Measurements from ENCODE around the gene STN1. TPM values are rescaled to one million over a fixed set of nuclear protein-coding genes. Genes with fewer than 3 reads are reported as not detected.

Gene STN1
- total RNA-seq: 27.5 and 30.9 TPM in 2 replicates

GRCh38 chr10:103918053-103918846 lies at the start of gene STN1:
STN1 (minus strand) TSS chr10:103918184; CDS start chr10:103917594, 590 bp downstream.
- DNase-seq (ENCODE audit: low read depth, low spot score): peak; percentile 88

GRCh38 chr10:103967448-103968071 lies 49.6 kb upstream of the STN1 start:
- DNase-seq (ENCODE audit: low read depth, low spot score): no peak

- DNase-seq (ENCODE audit: low read depth, low spot score): peak; percentile 51
Measured at GRCh38 chr10:103966671-103967447, 48.9 kb upstream of the STN1 start, which contains the start of gene SLK. SLK (plus strand) TSS chr10:103967140; CDS start chr10:103967746, 606 bp downstream.

GRCh38 chr10:103960103-103960502 lies 42.1 kb upstream of the STN1 start:
- no peak for DNase-seq (ENCODE audit: low read depth, low spot score)

GRCh38 chr10:103958996-103959395 lies 41.0 kb upstream of the STN1 start:
- no peak for DNase-seq (ENCODE audit: low read depth, low spot score)

GRCh38 chr10:103954543-103954942 lies 36.6 kb upstream of the STN1 start:
- DNase-seq (ENCODE audit: low read depth, low spot score): no peak

GRCh38 chr10:103951942-103952341 lies 34.0 kb upstream of the STN1 start:
- DNase-seq (ENCODE audit: low read depth, low spot score): no peak

- no peak for DNase-seq (ENCODE audit: low read depth, low spot score)
Measured at GRCh38 chr10:103951183-103951582, 33.2 kb upstream of the STN1 start.

- DNase-seq (ENCODE audit: low read depth, low spot score): no peak
Measured at GRCh38 chr10:103949728-103950127, 31.7 kb upstream of the STN1 start.

GRCh38 chr10:103947799-103948516 lies 30.0 kb upstream of the STN1 start:
- no peak for DNase-seq (ENCODE audit: low read depth, low spot score)

- no peak for DNase-seq (ENCODE audit: low read depth, low spot score)
Measured at GRCh38 chr10:103942866-103943265, 24.9 kb upstream of the STN1 start.

- no peak for DNase-seq (ENCODE audit: low read depth, low spot score)
Measured at GRCh38 chr10:103941801-103942200, 23.8 kb upstream of the STN1 start.

- DNase-seq (ENCODE audit: low read depth, low spot score): no peak
Measured at GRCh38 chr10:103939522-103939921, 21.5 kb upstream of the STN1 start.

- no peak for DNase-seq (ENCODE audit: low read depth, low spot score)
Measured at GRCh38 chr10:103936022-103936421, 18.0 kb upstream of the STN1 start.

GRCh38 chr10:103934308-103934707 lies 16.3 kb upstream of the STN1 start:
- no peak for DNase-seq (ENCODE audit: low read depth, low spot score)

GRCh38 chr10:103933557-103934121 lies 15.7 kb upstream of the STN1 start:
- DNase-seq (ENCODE audit: low read depth, low spot score): no peak

GRCh38 chr10:103932971-103933370 lies 15.0 kb upstream of the STN1 start:
- no peak for DNase-seq (ENCODE audit: low read depth, low spot score)

- DNase-seq (ENCODE audit: low read depth, low spot score): no peak
Measured at GRCh38 chr10:103932271-103932670, 14.3 kb upstream of the STN1 start.

- DNase-seq (ENCODE audit: low read depth, low spot score): no peak
Measured at GRCh38 chr10:103931603-103932002, 13.6 kb upstream of the STN1 start.

GRCh38 chr10:103930881-103931280 lies 12.9 kb upstream of the STN1 start:
- DNase-seq (ENCODE audit: low read depth, low spot score): no peak

- DNase-seq (ENCODE audit: low read depth, low spot score): no peak
Measured at GRCh38 chr10:103930449-103930848, 12.5 kb upstream of the STN1 start.

Measured in pulmonary artery endothelial cell (primary cell).